Activated naive CD8-positive, alpha-beta T cell treated with anti-CD3 and anti-CD28 coated beads for 36 hours (primary cell): Measurements from ENCODE around the gene TBC1D22A. TPM values are rescaled to one million over a fixed set of nuclear protein-coding genes. Genes with fewer than 3 reads are reported as not detected.
"Not testable (repeated sequence)": the region's sequence is repeated elsewhere in the genome, so short reads cannot be mapped to it uniquely, and the experiment has no call there.

Source experiments
- DNase-seq: peaks from one replicate; pipeline ENCODE4 v3.0.0; 2021
- H3K27ac Mint-ChIP-seq: one replicate; pipeline ENCODE4 v1.8.0; 2022; ENCODE audit warnings: mild to moderate bottlenecking, moderate library complexity, mixed read lengths
- H3K27me3 Mint-ChIP-seq: one replicate; pipeline ENCODE4 v1.8.0; 2022; ENCODE audit warnings: mild to moderate bottlenecking, mixed read lengths
- H3K36me3 Mint-ChIP-seq: one replicate; pipeline ENCODE4 v1.8.0; 2021; ENCODE audit warnings: mild to moderate bottlenecking, mixed read lengths
- H3K4me1 Mint-ChIP-seq: one replicate; pipeline ENCODE4 v1.8.0; 2021; ENCODE audit warnings: mixed read lengths
- H3K4me3 Mint-ChIP-seq: one replicate; pipeline ENCODE4 v1.8.0; 2022; ENCODE audit warnings: mild to moderate bottlenecking, moderate library complexity, mixed read lengths
- H3K9me3 Mint-ChIP-seq: one replicate; pipeline ENCODE4 v1.8.0; 2022; ENCODE audit warnings: mixed read lengths
- total RNA-seq, 2 experiments: library from RNA; stranded (reverse); gene quantifications; one replicate each; pipeline ENCODE4 v1.2.3, GENCODE V29; 2021

TBC1D22A gene
- total RNA-seq, 2 experiments from 2014 or later = 42.1 to 42.4 TPM

DNA sequence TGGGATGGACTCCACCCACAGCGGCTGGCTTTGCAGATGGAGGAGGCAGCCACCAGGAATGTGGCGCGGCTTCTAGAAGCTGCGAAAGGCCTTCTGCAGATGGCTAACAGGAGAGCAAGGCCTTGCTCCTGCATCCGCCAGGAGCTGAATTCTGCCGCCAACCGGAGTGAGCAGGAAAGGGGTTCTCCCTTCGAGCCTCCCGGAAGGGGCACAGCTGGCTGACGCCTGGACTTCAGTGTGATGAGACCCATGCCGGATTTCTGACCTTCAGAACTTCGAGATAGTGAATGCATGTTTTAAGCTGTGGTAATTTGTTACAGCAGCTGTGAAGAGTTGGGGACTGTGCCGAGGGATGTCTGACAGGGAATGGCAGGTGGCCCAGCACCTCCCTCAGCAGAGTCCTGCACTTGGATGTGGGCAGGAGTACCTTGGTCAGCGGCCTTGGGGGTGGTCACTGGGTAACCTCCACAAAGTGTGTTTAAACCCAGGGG lies 7.7 kb downstream of the TBC1D22A start:
- H3K36me3 Mint-ChIP-seq = peaks cover 20% of the 10 kb centered on the region
- H3K4me3 Mint-ChIP-seq = peak overlapping the region; percentile 64
- DNase-seq = no peak

DNA sequence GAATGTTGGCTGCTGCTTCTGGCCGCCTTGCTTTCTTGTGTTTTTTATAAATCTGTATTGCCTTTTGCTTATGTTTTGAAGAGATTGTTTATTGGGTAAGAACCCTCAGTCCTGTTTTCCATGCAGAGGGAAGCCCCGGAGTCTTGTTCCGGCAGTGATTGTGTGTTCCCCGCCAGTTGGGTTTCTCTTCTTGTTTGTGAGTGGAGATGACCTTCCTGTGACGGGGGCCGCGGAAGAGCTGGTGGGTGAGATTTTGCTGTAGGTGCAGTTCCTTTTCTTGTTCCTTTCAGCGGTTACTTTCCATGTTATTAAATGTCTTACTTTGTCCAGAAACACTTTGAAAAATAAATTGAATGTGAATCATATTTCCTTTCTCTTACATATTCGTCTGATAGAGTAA lies 8.3 kb downstream of the TBC1D22A start:
- H3K4me1 Mint-ChIP-seq = peaks cover 61% of the 10 kb centered on the region
- DNase-seq = no peak

More for the DNA sequence above, 7.7 kb downstream of the TBC1D22A start:
- peaks cover 57% of the 10 kb centered on the region for H3K4me1 Mint-ChIP-seq
- no peaks in the 10 kb centered on the region for H3K9me3 Mint-ChIP-seq
- H3K27ac Mint-ChIP-seq = peak overlapping the region; percentile 89
- no peaks in the 10 kb centered on the region for H3K27me3 Mint-ChIP-seq

DNA sequence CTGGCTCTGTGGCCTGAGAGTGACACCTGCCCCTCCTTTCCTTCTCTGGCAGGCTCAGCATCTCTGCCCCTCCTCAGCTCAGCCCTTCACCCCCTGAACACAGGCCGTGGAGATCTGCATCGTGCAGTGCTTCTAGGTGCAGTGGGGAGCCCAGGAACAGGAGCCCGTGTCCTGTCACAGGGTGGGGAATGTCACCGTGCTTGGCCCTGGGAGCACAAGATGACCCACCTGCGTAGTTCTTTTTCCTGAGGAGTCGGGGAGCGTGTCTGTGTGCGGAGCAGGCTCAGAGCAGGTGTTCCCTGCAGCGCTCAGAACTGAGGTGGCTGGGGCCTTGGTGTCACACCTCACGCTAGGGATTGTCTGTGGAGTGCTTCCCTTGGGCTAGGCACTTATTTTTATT lies 10.6 kb downstream of the TBC1D22A start:
- Mint-ChIP-seq H3K9me3 (no peaks in the 10 kb centered on the region), H3K27ac (peak overlapping the region; percentile 85), H3K36me3 (peaks cover 29% of the 10 kb centered on the region), H3K4me3 (peak overlapping the region; percentile 48), H3K4me1 (peaks cover 70% of the 10 kb centered on the region), H3K27me3 (no peaks in the 10 kb centered on the region)
- no peak for DNase-seq

More for the DNA sequence above, 8.3 kb downstream of the TBC1D22A start:
- Mint-ChIP-seq H3K27ac (peak overlapping the region; percentile 89), H3K9me3 (no peaks in the 10 kb centered on the region), H3K36me3 (peaks cover 17% of the 10 kb centered on the region), H3K4me3 (peak overlapping the region; percentile 64), H3K27me3 (no peaks in the 10 kb centered on the region)

- Mint-ChIP-seq H3K4me1 (peaks cover 68% of the 10 kb centered on the region), H3K4me3 (peak overlapping the region; percentile 71), H3K27me3 (no peaks in the 10 kb centered on the region), H3K36me3 (peaks cover 29% of the 10 kb centered on the region), H3K9me3 (no peaks in the 10 kb centered on the region), H3K27ac (peak overlapping the region; percentile 85)
- peak; percentile 46 for DNase-seq
Observed at GRCh38 chr22:46774253-46774979, 12.0 kb downstream of the TBC1D22A start.

GRCh38 chr22:46774980-46775849 lies 12.8 kb downstream of the TBC1D22A start:
- H3K27me3 Mint-ChIP-seq = no peaks in the 10 kb centered on the region
- peaks cover 63% of the 10 kb centered on the region for H3K4me1 Mint-ChIP-seq
- H3K4me3 Mint-ChIP-seq = peak overlapping the region; percentile 71
- peaks cover 29% of the 10 kb centered on the region for H3K36me3 Mint-ChIP-seq
- DNase-seq = no peak
- no peaks in the 10 kb centered on the region for H3K9me3 Mint-ChIP-seq
- peak overlapping the region; percentile 85 for H3K27ac Mint-ChIP-seq

DNA sequence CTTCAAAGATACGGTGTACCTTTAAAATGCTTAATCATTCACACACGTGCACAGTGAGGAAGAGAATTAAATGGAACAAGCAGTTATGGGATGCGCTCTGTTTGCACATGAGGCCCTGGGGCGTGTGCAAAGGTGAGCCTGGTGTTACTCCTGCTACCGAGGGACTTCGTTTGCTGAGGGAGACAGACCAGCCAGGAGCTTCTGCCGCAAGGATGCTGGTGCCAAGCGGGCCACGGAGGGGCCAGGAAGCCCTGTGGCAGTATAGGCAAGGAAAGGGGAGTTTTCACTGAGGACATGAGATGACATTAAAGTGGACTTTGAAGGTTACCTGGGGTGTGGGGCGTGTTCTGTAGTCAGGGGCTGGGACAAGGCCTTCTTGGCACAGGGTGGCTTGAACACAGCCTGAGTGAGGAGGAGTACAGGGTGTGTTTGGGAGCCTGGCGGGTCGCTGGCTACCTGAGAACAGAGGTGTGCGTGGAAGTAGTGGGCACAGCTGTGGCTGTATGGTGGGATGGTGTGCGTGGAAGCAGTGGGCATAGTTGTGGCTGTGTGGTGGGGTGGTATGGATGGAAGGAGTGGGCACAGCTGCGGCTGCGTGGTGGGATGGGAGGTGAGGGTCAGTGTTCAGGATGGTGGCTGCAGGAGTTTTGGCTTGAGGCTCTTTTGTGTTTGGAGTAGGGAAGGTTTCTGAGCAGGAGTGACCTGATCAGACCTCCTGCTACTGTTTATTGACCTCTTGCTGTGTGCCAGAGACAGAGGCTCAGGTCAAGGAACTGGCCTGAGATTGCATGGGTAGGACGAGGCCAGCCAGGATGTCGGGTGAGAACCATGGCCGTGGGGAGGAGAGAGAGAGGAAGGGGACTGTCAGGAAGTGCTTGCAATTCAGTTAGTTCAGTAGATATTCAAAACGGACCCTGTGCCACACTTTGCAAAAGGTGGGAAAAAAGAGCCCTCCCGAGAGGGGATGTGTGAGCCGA lies 13.7 kb downstream of the TBC1D22A start:
- Mint-ChIP-seq H3K4me3 (peak overlapping the region; percentile 71), H3K27me3 (no peaks in the 10 kb centered on the region), H3K4me1 (peaks cover 54% of the 10 kb centered on the region), H3K36me3 (peaks cover 26% of the 10 kb centered on the region), H3K9me3 (no peaks in the 10 kb centered on the region), H3K27ac (peak overlapping the region; percentile 85)
- no peak for DNase-seq

GRCh38 chr22:46776876-46777608 lies 14.6 kb downstream of the TBC1D22A start:
- Mint-ChIP-seq H3K4me3 (peak overlapping the region; percentile 71), H3K27me3 (no peaks in the 10 kb centered on the region), H3K9me3 (no peaks in the 10 kb centered on the region), H3K27ac (peak overlapping the region; percentile 85), H3K4me1 (peaks cover 54% of the 10 kb centered on the region), H3K36me3 (peaks cover 23% of the 10 kb centered on the region)
- DNase-seq = no peak

- H3K27me3 Mint-ChIP-seq = no peaks in the 10 kb centered on the region
- peaks cover 26% of the 10 kb centered on the region for H3K36me3 Mint-ChIP-seq
- peaks cover 54% of the 10 kb centered on the region for H3K4me1 Mint-ChIP-seq
- H3K9me3 Mint-ChIP-seq = no peaks in the 10 kb centered on the region
- H3K4me3 Mint-ChIP-seq = peak overlapping the region; percentile 71
- H3K27ac Mint-ChIP-seq = peak overlapping the region; percentile 85
- peak; percentile 62 for DNase-seq
Observed at GRCh38 chr22:46777609-46777970, 15.1 kb downstream of the TBC1D22A start.

DNA sequence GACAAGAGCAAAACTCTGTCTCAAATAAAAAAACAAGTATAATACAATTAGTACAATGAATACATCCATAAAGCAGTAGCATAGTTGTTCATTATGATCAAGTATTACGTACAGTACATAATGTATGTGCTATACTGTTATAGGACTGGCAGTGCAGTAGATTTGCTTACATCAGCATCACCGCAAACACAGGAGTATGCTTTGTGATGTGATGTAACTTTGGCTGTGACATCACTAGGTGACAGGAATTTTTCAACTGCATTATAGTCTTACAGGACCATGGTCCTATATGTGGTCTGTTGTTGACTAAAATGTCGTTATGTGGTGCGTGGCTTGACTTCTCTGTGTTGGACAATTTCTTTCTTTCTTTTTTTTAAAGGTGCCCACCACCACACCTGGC lies 16.6 kb downstream of the TBC1D22A start:
- H3K27ac Mint-ChIP-seq = no peak overlapping the region
- no peaks in the 10 kb centered on the region for H3K27me3 Mint-ChIP-seq
- peaks cover 26% of the 10 kb centered on the region for H3K36me3 Mint-ChIP-seq

DNA sequence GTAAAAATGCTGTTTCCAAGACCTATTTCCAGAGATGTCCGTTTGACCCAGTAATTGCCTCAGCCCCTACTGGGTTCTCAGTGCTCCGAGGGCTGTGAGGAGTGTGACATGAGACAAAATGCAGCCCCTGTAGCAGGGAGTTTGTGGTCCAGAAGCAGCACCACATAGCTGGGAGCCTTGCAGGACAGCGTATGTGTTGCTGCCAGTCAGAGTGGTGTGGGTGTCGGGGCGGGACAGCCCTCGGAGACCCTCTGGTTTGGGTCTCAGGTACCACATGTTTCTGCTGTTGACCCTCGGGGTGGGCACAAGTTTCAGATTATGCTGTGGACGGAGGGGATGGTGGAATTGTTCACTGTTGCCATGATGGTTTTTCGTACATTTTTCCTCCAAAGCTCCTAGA lies 17.2 kb downstream of the TBC1D22A start:
- H3K27me3 Mint-ChIP-seq = no peaks in the 10 kb centered on the region
- H3K27ac Mint-ChIP-seq = no peak overlapping the region
- H3K36me3 Mint-ChIP-seq = peaks cover 26% of the 10 kb centered on the region
- DNase-seq = no peak
- no peak overlapping the region for H3K4me3 Mint-ChIP-seq
- H3K9me3 Mint-ChIP-seq = no peaks in the 10 kb centered on the region
- H3K4me1 Mint-ChIP-seq = peaks cover 38% of the 10 kb centered on the region

More for the DNA sequence above, 16.6 kb downstream of the TBC1D22A start:
- Mint-ChIP-seq H3K9me3 (no peaks in the 10 kb centered on the region), H3K4me3 (no peak overlapping the region), H3K4me1 (peaks cover 43% of the 10 kb centered on the region)
- no peak for DNase-seq

DNA sequence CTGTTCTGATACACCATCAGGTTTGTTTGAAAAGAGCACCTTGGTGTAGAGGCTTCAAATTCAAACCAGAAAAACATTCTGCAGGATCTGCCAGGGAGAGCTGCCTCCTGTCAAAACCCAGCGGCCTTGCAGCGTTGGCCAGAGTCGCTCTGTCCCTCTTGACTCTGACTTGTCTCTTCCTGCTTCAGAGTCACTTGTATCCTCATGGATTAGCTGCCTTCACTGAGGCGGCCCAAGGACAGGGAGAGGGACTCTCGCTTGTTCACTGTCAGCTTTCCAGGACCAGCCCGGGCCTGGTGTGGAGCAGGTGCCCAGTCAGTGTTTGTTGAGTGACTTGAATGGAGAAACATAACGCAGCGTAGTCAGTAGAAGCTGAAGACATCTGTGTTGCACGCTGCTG lies 18.0 kb downstream of the TBC1D22A start:
- no peak for DNase-seq
- Mint-ChIP-seq H3K4me3 (no peak overlapping the region), H3K27me3 (no peaks in the 10 kb centered on the region), H3K9me3 (no peaks in the 10 kb centered on the region), H3K36me3 (peaks cover 28% of the 10 kb centered on the region), H3K27ac (no peak overlapping the region), H3K4me1 (peaks cover 33% of the 10 kb centered on the region)

DNA sequence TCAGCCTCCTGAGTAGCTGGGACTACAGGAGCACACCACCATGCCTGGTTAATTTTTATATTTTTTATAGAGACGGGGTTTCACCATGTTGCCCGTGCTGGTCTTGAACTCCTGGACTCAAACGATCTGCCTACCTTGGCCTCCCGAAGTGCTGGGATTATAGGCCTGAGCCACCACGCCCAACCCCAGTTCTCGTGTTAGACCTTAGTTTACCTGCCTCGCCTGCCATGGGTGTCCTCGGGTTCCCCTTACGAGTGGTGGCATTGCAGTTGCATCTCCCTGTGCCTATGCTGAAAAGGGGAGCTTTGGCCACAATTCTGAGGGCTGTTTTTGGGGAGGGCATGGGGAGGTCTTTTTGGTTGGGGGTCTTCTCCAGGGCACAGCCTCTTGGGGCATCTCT lies 18.8 kb downstream of the TBC1D22A start:
- H3K4me3 Mint-ChIP-seq = no peak overlapping the region
- no peaks in the 10 kb centered on the region for H3K27me3 Mint-ChIP-seq
- no peak for DNase-seq
- peaks cover 25% of the 10 kb centered on the region for H3K4me1 Mint-ChIP-seq
- no peak overlapping the region for H3K27ac Mint-ChIP-seq
- H3K9me3 Mint-ChIP-seq = no peaks in the 10 kb centered on the region
- peaks cover 25% of the 10 kb centered on the region for H3K36me3 Mint-ChIP-seq

- H3K27ac Mint-ChIP-seq, DNase-seq, H3K9me3 Mint-ChIP-seq, H3K27me3 Mint-ChIP-seq, H3K4me3 Mint-ChIP-seq: not testable (repeated sequence)
- H3K4me1 Mint-ChIP-seq = peaks cover 16% of the 10 kb centered on the region
- peaks cover 23% of the 10 kb centered on the region for H3K36me3 Mint-ChIP-seq
Observed at GRCh38 chr22:46782200-46782599, 19.8 kb downstream of the TBC1D22A start.

GRCh38 chr22:46783721-46784120 lies 21.3 kb downstream of the TBC1D22A start:
- Mint-ChIP-seq H3K4me1 (peaks cover 16% of the 10 kb centered on the region), H3K9me3 (no peaks in the 10 kb centered on the region), H3K27ac (no peak overlapping the region), H3K4me3 (no peak overlapping the region), H3K36me3 (peaks cover 27% of the 10 kb centered on the region), H3K27me3 (no peaks in the 10 kb centered on the region)
- DNase-seq = no peak
